ENCODE results near the gene HS3ST5. TPM values are rescaled to one million over a fixed set of nuclear protein-coding genes. Genes with fewer than 3 reads are reported as not detected.
"Not testable (repeated sequence)": the region's sequence is repeated elsewhere in the genome, so short reads cannot be mapped to it uniquely, and the experiment has no call there.

Gene HS3ST5
- total RNA-seq, 1 experiment from 2014 or later = 0.09 TPM

- H3F3A ChIP-seq (ENCODE audit: insufficient read depth, low read depth) = no peaks in the 10 kb centered on the region
- CTCF ChIA-PET = no interaction called here
These were observed 290.7 kb downstream of the HS3ST5 start for GRCh38 chr6:114052141-114052540.

GRCh38 chr6:114051031-114051430, 291.8 kb downstream of the HS3ST5 start:
- H3K4me3 ChIP-seq = no peak overlapping the region
- ChIA-PET CTCF (no interaction called here), POLR2A (ENCODE audit: unreplicated experiment) (no interaction called here)
- no peak for DNase-seq
- TF ChIP-seq EZH2 (IDR thresholded peaks at IDR 0.05; ENCODE audit: low read depth) (no peak), CTCF (conservative IDR thresholded peaks at IDR 0.05) (no peak)
- no peaks in the 10 kb centered on the region for H3F3A ChIP-seq (ENCODE audit: insufficient read depth, low read depth)
- BruUV-seq (replicated peaks) = no TSS peak
- H3K27ac ChIP-seq = no peak overlapping the region
- 0 out of 2 replicates have a peak, but pooled peaks cover 3% of the 10 kb centered on the region for H3K4me1 ChIP-seq (replicated peaks; ENCODE audit: insufficient read depth)
- H3K9me3 ChIP-seq (ENCODE audit: insufficient read depth, low read depth) = no peaks in the 10 kb centered on the region
- no peak overlapping the region for H3K4me2 ChIP-seq
- H3K27me3 ChIP-seq (ENCODE audit: insufficient read depth, low read depth) = no peaks in the 10 kb centered on the region
- H3K36me3 ChIP-seq (ENCODE audit: low read depth) = no peaks in the 10 kb centered on the region
- no peaks in the 10 kb centered on the region for H3K9me2 ChIP-seq (ENCODE audit: insufficient read depth)
- H2AFZ ChIP-seq = no peak overlapping the region
- H3K79me2 ChIP-seq (ENCODE audit: low read depth) = no peaks in the 10 kb centered on the region
- H4K20me1 ChIP-seq (ENCODE audit: insufficient read depth) = no peaks in the 10 kb centered on the region; the same call in 1 of the 2 replicates
- intact Hi-C loops (cut with micrococcal nuclease; ENCODE audit: unreplicated experiment) = no loop called here

More at GRCh38 chr6:114052141-114052540, 290.7 kb downstream of the HS3ST5 start:
- DNase-seq = no peak
- no TSS peak for BruUV-seq (replicated peaks)
- no peak overlapping the region for H3K27ac ChIP-seq
- H3K9me2 ChIP-seq (ENCODE audit: insufficient read depth) = no peaks in the 10 kb centered on the region
- intact Hi-C loops (cut with micrococcal nuclease; ENCODE audit: unreplicated experiment) = no loop called here
- no peak overlapping the region for H3K4me3 ChIP-seq
- POLR2A ChIA-PET (ENCODE audit: unreplicated experiment) = no interaction called here
- H3K79me2 ChIP-seq (ENCODE audit: low read depth) = no peaks in the 10 kb centered on the region
- no peaks in the 10 kb centered on the region for H3K27me3 ChIP-seq (ENCODE audit: insufficient read depth, low read depth)
- H4K20me1 ChIP-seq (ENCODE audit: insufficient read depth) = no peaks in the 10 kb centered on the region; the same call in 1 of the 2 replicates
- H3K9me3 ChIP-seq (ENCODE audit: insufficient read depth, low read depth) = no peaks in the 10 kb centered on the region
- TF ChIP-seq EZH2 (IDR thresholded peaks at IDR 0.05; ENCODE audit: low read depth) = no peak
- no peak for TF ChIP-seq CTCF (conservative IDR thresholded peaks at IDR 0.05)
- no peak overlapping the region for H3K4me2 ChIP-seq
- no peak overlapping the region for H2AFZ ChIP-seq
- H3K36me3 ChIP-seq (ENCODE audit: low read depth) = no peaks in the 10 kb centered on the region
- 0 out of 2 replicates have a peak, but pooled peaks cover 3% of the 10 kb centered on the region for H3K4me1 ChIP-seq (replicated peaks; ENCODE audit: insufficient read depth)

DNA sequence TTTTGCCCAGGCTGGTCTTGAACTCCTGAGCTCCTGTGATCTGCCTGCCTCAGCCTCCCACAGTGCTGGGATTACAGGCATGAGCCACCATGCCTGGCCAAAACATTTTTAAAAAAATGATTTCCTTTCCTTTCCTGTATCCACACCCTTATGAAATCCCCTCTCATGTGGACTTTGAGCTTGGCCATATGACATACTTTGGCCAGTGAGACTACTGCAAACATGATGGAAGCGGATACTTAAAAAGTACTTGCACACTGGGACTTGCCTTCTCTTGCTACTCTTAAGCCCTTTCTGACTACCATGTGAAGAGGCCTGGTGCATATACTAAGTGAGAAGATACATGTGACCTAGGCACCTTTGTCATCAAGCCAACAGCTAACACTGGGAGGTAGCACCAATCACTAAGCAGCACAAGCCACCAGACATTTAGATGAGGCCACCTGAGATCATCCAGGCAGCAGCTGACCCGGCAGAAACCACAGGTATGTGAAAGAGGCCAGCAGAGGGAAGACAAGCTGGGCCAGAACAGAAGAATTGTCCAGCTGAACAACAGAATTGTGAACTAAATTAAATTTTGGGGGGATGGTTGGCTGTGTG, 293.4 kb downstream of the HS3ST5 start:
- H3K9me3 ChIP-seq (ENCODE audit: insufficient read depth, low read depth) = no peaks in the 10 kb centered on the region
- H3K4me1 ChIP-seq (replicated peaks; ENCODE audit: insufficient read depth) = 0 out of 2 replicates have a peak, but pooled peaks cover 3% of the 10 kb centered on the region
- TF ChIP-seq EZH2 (IDR thresholded peaks at IDR 0.05; ENCODE audit: low read depth) (no peak), CTCF (conservative IDR thresholded peaks at IDR 0.05) (no peak)
- H3K27ac ChIP-seq = no peak overlapping the region
- no peaks in the 10 kb centered on the region for H3K27me3 ChIP-seq (ENCODE audit: insufficient read depth, low read depth)
- BruUV-seq (replicated peaks) = no TSS peak
- no peak overlapping the region for H2AFZ ChIP-seq
- no peak overlapping the region for H3K4me2 ChIP-seq
- ChIA-PET POLR2A (ENCODE audit: unreplicated experiment) (interaction anchor here (0.6 kb wide), 1 partner anchor 59 kb away, joined by 3 read pairs; no protein-coding TSS in a partner anchor), CTCF (interaction anchor here (0.6 to 1.8 kb wide), 5 partner anchors 41 to 1860 kb away, joined by 3 to 6 read pairs (median 4); no protein-coding TSS in a partner anchor)
- no peaks in the 10 kb centered on the region for H3K79me2 ChIP-seq (ENCODE audit: low read depth)
- no peaks in the 10 kb centered on the region; the same call in 1 of the 2 replicates for H4K20me1 ChIP-seq (ENCODE audit: insufficient read depth)
- no peak overlapping the region for H3K4me3 ChIP-seq
- peak in 1 of 2 experiments; percentile 53 for DNase-seq
- H3K36me3 ChIP-seq (ENCODE audit: low read depth) = no peaks in the 10 kb centered on the region
- no peaks in the 10 kb centered on the region for H3K9me2 ChIP-seq (ENCODE audit: insufficient read depth)
- intact Hi-C loops (cut with micrococcal nuclease; ENCODE audit: unreplicated experiment) = no loop called here
- no peaks in the 10 kb centered on the region for H3F3A ChIP-seq (ENCODE audit: insufficient read depth, low read depth)

- H4K20me1 ChIP-seq (ENCODE audit: insufficient read depth); H3F3A ChIP-seq (ENCODE audit: insufficient read depth, low read depth); H3K27ac ChIP-seq; H3K9me2 ChIP-seq (ENCODE audit: insufficient read depth); H3K4me1 ChIP-seq (replicated peaks; ENCODE audit: insufficient read depth); H3K36me3 ChIP-seq (ENCODE audit: low read depth); H3K4me2 ChIP-seq; CTCF ChIA-PET; H2AFZ ChIP-seq; H3K79me2 ChIP-seq (ENCODE audit: low read depth); DNase-seq; H3K4me3 ChIP-seq; BruUV-seq (replicated peaks); H3K9me3 ChIP-seq (ENCODE audit: insufficient read depth, low read depth); POLR2A ChIA-PET (ENCODE audit: unreplicated experiment); intact Hi-C loops (cut with micrococcal nuclease; ENCODE audit: unreplicated experiment); H3K27me3 ChIP-seq (ENCODE audit: insufficient read depth, low read depth): not testable (repeated sequence)
These were observed 298.3 kb downstream of the HS3ST5 start for GRCh38 chr6:114044566-114044965.

Measured in PC-9 (cell line).